Measurements from ENCODE around the gene NLN.

DNA sequence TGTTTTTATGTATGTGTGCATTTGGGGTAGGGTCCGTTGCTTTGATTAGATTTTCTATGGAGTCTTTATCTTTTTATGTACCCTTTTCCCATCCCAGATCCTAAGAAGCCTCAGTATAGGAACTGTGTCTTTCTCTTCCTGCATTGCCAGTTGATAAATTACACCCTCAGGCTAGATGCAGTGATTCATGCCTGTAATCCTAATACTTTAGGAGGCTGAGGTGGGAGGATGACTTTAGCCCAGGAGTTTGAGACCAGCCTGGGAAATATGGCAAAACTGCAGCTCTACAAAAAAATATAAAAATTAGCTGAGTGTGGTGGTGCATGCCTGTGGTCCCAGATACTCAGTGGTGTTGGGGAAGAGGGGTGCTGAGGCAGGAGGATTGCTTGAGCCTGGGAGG is 40.2 kb downstream of the NLN start:
- TF ChIP-seq EZH2 (IDR thresholded peaks at IDR 0.05; ENCODE audit: insufficient read depth, poor library complexity, severe bottlenecking), result no peak
- no peak for TF ChIP-seq EZH2phosphoT487 (IDR thresholded peaks at IDR 0.05; ENCODE audit: insufficient read depth, low read depth)

Measured in GM23248 (cell line).